ENCODE measurements around the gene ALDH8A1. TPM values are rescaled to one million over a fixed set of nuclear protein-coding genes. Genes with fewer than 3 reads are reported as not detected.

The ALDH8A1 gene
- total RNA-seq, 2 donors from 2014 or later, result 0.35 TPM; not detected in 1

DNA sequence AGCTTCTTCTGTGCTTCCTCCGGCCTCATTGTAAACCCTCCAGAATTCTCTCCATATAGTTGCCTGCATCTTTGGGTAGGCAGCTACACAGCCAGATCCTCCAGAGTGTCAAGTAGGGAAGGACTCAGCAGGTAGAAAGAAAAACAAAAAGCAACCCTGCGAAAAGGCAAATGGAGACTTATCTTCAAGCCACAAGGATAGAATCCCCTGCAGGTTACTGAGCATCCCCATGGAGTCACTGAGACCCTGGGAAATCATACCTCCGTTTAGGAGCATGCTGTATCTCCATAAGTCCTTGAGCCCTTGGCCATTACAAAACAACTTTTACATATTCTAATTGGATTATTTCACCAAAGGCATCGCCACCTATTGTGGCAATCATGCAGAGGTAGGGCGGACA lies 28.6 kb downstream of the ALDH8A1 start:
- no peak for TF ChIP-seq CTCF (IDR thresholded peaks at IDR 0.05)
- no peak overlapping the region for H3K4me3 ChIP-seq
- H3K36me3 ChIP-seq, result no peaks in the 10 kb centered on the region
- H3K9me3 ChIP-seq, result no peaks in the 10 kb centered on the region
- no peaks in the 10 kb centered on the region for H3K27me3 ChIP-seq
- no peak for DNase-seq (ENCODE audit: low spot score)
- no peak overlapping the region for H3K27ac ChIP-seq
- H3K4me1 ChIP-seq, result peaks cover 0 to 6% of the 10 kb centered on the region in 2 donors

DNA sequence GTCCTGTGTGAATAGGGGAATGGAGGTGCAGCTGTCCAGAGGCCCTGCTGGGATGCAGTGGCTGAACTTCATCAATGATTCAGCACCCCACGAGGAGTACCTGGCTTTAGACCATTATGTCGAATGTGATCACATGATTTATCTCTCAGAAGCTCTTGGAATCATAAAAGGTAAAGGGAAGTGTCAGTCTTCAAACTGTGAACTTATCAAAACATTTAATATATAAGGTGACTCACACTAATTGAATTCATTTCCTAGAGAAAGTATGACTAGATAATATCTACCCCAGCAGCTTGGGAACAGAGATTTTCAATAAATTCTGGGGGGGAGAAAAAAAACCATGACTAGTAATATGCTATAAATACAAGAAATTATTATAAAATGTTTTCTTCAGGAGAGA lies 29.5 kb downstream of the ALDH8A1 start:
- TF ChIP-seq CTCF (IDR thresholded peaks at IDR 0.05), result no peak
- no peaks in the 10 kb centered on the region for H3K9me3 ChIP-seq
- no peak for DNase-seq (ENCODE audit: low spot score)
- no peak overlapping the region for H3K27ac ChIP-seq
- no peak overlapping the region for H3K4me3 ChIP-seq
- no peaks in the 10 kb centered on the region for H3K27me3 ChIP-seq
- no peaks in the 10 kb centered on the region for H3K36me3 ChIP-seq
- H3K4me1 ChIP-seq, result peaks cover 0 to 6% of the 10 kb centered on the region in 2 donors

DNA sequence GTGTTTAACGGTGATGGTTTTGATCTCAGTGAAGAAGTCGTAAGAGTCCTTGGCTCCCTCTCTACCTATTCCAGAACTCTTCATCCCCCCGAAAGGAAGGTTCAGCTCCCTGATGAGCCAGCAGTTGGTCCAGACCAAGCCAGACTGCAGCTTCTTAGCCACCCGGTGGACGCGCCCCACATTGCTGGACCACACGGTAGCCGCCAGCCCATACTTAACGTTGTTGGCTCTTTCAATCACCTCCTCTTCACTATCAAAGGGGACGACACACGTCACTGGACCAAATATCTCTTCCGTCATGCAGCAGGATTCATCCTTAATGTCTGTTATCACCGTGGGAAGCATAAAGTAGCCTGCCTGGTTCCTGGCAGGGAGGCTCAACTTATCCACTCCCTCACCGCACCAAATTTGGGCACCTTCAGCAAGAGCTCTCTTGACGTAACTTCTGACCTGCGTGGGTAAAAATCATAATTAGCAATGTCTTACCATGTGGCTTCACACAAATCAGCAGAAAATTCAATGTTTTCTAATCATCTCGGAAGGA lies 31.4 kb downstream of the ALDH8A1 start:
- DNase-seq (ENCODE audit: low spot score), result no peak
- no peak for TF ChIP-seq CTCF (IDR thresholded peaks at IDR 0.05)

DNA sequence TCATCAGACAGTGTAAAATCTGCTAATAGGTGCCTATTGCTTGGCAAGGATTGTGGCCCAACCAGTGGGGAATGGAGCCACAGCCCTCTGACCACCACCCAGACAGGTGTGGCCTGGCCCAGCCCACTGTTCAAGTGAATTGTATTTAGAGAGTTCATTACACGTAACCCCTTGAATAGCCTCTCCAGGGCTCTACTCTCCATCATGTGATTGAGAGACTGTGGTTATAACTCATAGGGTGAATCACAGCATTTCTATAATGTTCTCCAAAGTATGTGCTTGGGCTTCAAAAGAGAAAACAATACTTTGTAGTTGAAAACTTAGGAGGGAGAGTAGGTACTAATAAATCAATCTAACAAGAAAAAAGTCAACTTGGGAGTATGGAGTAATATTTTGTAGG lies 38.4 kb downstream of the ALDH8A1 start:
- no peaks in the 10 kb centered on the region for H3K27me3 ChIP-seq
- no peak for TF ChIP-seq CTCF (IDR thresholded peaks at IDR 0.05)
- H3K4me1 ChIP-seq, result peaks cover 0 to 16% of the 10 kb centered on the region in 2 donors
- no peaks in the 10 kb centered on the region for H3K9me3 ChIP-seq
- H3K36me3 ChIP-seq, result no peaks in the 10 kb centered on the region
- H3K27ac ChIP-seq, result no peak overlapping the region
- H3K4me3 ChIP-seq, result no peak overlapping the region
- DNase-seq (ENCODE audit: low spot score), result no peak

More for the DNA sequence above, 31.4 kb downstream of the ALDH8A1 start:
- peaks cover 0 to 6% of the 10 kb centered on the region in 2 donors for H3K4me1 ChIP-seq
- H3K36me3 ChIP-seq, result no peaks in the 10 kb centered on the region
- no peak overlapping the region for H3K4me3 ChIP-seq
- H3K27me3 ChIP-seq, result no peaks in the 10 kb centered on the region
- no peak overlapping the region for H3K27ac ChIP-seq
- no peaks in the 10 kb centered on the region for H3K9me3 ChIP-seq

DNA sequence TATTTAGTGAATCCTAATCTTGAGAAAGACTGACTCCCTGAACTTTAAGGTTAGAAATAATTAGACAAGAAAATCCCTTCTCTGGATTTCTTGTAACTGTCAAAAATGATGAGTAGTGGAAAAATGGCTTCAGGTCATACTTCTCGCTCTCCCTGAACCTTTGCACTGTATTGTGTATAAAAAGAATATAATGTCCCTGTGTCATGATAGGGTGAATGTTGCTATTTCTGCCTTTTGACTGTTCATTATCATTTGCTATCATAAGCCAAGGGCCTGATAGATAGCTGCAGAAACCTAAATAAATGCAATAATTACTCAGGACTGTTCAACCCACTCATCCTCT lies 39.3 kb downstream of the ALDH8A1 start:
- H3K9me3 ChIP-seq, result no peaks in the 10 kb centered on the region
- no peaks in the 10 kb centered on the region for H3K27me3 ChIP-seq
- H3K27ac ChIP-seq, result no peak overlapping the region
- no peak for TF ChIP-seq CTCF (IDR thresholded peaks at IDR 0.05)
- peaks cover 0 to 16% of the 10 kb centered on the region in 2 donors for H3K4me1 ChIP-seq
- no peaks in the 10 kb centered on the region for H3K36me3 ChIP-seq
- no peak for DNase-seq (ENCODE audit: low spot score)
- no peak overlapping the region for H3K4me3 ChIP-seq
